Left lobe of liver (tissue), 2 donors: ENCODE results near the gene TAF4. TPM values are rescaled to one million over a fixed set of nuclear protein-coding genes. Genes with fewer than 3 reads are reported as not detected.
"Not testable (repeated sequence)": the region's sequence is repeated elsewhere in the genome, so short reads cannot be mapped to it uniquely, and the experiment has no call there.

Source experiments
- ATAC-seq: fragments of 200-7000 bp; cut with Tn5 transposase; one replicate; pipeline ENCODE4 v1.9.1; 2020; ENCODE audit warnings: mild to moderate bottlenecking, moderate library complexity
- DNase-seq: peaks from one replicate; pipeline ENCODE4 v3.0.0-alpha.2; 2020; ENCODE audit warnings: low spot score
- total RNA-seq: library from RNA; stranded (reverse); gene quantifications from one replicate; pipeline ENCODE4 v1.2.1, GENCODE V29; 2021
- donor health status: DM: no; HTN: no; CAD: no; lungs with moderate emphysema.
- donor health status: DM: no; HTN: yes; CAD: no.

TAF4 gene
- total RNA-seq, 1 donor from 2014 or later, result 11.3 TPM

GRCh38 chr20:61981691-61982090, 84.0 kb downstream of the TAF4 start:
- not testable (repeated sequence) for DNase-seq

GRCh38 chr20:61980647-61981583, 84.8 kb downstream of the TAF4 start:
- DNase-seq, result peak; percentile 68
- ATAC-seq, result peak; percentile 91

More at GRCh38 chr20:61981691-61982090, 84.0 kb downstream of the TAF4 start:
- not testable (repeated sequence) for ATAC-seq

GRCh38 chr20:61979701-61980635, 85.7 kb downstream of the TAF4 start:
- DNase-seq (no peak), ATAC-seq (no peak)

DNA sequence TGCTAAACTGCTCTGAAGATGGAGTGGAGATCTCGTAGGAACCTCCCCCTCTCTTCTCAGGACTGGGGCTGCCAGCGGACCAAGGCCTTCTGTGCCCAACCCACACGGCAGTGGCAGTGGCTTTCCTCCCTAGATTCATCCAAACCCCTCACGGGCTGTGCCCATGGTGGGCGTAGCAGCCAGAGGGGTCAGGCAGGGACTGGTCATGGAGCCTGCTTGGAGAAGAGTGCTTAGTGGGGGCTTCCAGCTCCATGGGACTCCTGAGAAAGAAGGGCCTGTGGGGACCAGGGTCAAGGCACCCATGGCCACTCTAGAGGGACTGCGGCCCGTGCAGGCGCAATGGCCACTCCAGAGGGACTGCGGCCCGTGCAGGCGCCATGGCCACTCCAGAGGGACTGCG, 86.6 kb downstream of the TAF4 start:
- DNase-seq (no peak), ATAC-seq (no peak)

- no peak for ATAC-seq
Observed at GRCh38 chr20:61978491-61978890, 87.2 kb downstream of the TAF4 start.

GRCh38 chr20:61977419-61977786, 88.3 kb downstream of the TAF4 start:
- DNase-seq (no peak), ATAC-seq (no peak)

More at GRCh38 chr20:61978491-61978890, 87.2 kb downstream of the TAF4 start:
- DNase-seq, result no peak

GRCh38 chr20:61976644-61977418, 88.8 kb downstream of the TAF4 start:
- no peak for DNase-seq

GRCh38 chr20:61976263-61976643, 89.4 kb downstream of the TAF4 start:
- no peak for DNase-seq
- peak; percentile 15 for ATAC-seq

More at GRCh38 chr20:61976644-61977418, 88.8 kb downstream of the TAF4 start:
- ATAC-seq, result no peak

- ATAC-seq (no peak), DNase-seq (no peak)
Observed at GRCh38 chr20:61975407-61976129, 90.1 kb downstream of the TAF4 start.

- no peak for ATAC-seq
- no peak for DNase-seq
Observed at GRCh38 chr20:61974357-61974665, 91.4 kb downstream of the TAF4 start.

GRCh38 chr20:61973515-61974356, 91.9 kb downstream of the TAF4 start:
- DNase-seq (no peak), ATAC-seq (no peak)

DNA sequence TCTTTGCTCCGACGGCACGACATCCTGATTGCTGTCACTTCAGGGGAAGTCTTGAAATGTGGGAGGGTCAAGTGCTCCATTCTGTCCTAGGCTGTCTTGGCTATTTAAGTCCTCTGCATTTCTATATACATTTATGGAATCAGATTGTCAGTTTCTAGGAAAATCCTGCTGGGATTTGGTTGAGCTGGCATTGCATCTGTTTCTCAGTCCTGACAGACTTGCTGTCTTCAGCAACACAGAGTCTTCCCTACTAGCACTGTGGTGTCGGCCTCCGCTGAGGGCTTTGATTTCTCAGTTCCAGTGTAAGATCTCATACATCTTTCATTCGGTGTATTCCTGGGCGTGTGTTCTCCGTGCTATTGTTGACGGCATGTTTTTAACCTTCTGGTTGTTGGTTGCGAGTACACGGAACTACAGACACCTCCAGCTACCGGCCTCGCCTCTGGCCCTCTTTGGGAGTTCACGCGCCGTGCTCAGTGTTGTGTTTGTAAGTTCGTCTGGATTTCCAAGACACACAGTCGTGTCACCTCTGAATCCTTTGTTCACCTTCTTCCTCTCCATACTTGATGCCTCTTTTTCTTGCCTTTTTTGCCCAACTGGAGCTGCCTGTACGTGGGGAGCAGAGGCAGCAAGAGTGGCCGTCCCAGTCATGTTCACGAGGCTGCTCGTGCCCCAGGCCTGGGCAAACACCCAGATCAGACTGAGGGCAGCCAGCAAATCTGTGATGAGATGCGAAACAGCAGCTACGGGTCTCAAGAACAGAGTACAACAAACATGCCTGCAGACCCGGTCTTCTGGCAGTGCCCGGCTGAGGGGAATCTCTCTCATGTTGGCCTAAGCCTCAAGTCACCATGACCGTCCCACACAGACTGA, 92.8 kb downstream of the TAF4 start:
- DNase-seq (no peak), ATAC-seq (no peak)

DNA sequence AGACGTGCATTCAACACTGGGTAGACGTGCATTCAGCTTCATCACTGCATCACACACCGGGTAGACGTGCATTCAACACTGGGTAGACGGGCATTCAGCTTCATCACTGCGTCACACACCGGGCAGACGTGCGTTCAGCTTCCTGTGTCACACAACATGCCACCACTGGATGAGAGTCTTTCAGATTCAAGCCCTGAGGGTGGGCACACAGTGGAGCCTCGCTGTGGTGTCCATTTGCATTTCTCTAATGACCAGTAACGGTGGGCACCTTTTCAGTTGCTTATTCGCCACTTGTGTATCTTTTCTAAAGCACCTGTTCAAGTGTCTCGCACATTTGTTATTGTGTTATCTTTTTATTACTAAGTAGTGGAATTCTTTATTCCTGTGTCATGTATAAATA, 94.1 kb downstream of the TAF4 start:
- ATAC-seq, DNase-seq: not testable (repeated sequence)

- ATAC-seq, result no peak
- DNase-seq, result no peak
Observed at GRCh38 chr20:61970357-61970756, 95.3 kb downstream of the TAF4 start.

DNA sequence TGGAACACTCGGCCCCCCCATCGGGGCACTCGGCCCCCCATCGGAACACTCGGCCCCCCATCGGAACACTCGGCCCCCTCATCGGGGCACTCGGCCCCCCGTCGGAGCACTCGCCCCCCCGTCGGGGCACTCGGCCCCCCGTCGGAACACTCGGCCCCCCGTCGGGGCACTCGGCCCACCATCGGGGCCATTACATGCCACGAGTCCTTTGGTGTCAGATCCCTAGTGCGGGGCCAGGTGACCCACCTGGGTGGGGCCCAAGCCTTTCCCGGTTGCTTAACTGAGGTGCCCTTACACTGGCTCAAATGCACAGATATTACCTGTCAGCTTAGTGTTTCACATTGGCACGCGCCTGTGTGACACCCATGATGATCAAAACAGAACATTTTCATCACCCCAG, 95.9 kb downstream of the TAF4 start:
- ATAC-seq (no peak), DNase-seq (no peak)

- ATAC-seq, result no peak
- no peak for DNase-seq
Observed at GRCh38 chr20:61968932-61969331, 96.7 kb downstream of the TAF4 start.

DNA sequence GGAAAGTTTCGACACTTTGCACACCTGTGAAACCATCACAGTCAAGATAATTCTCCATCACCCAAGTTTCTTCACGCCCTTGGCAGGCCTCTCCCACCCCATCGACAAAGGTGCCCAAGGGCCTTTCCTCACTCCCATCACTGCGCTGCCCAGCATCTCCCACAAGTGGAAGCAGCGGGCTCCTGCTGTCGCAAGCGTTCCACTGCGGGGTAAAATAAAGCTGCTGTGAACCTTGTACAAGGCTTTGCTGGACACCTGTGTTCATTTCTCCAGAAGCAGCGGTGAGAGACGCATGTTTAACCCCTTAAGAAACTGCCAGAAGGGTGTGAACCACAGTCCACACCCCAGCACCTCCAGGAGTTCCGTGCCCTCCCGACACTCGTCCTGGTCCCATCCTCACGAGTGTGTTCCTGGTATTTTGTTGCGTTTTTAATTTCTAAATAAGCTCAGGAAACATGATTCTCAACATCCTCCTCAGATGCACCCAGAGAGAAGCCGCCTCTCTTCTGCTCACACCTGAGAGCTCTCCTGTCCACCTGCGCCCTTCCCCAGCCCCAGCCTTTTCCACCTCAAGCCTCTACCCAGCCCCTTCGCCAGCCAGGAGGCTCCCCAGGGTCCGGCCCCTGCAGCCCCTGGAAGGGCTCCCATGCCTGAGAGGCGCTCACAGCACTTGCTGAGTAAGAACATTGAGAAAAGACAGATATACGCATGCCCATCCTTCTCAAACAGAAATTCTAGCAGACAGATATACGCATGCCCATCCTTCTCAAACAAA, 97.5 kb downstream of the TAF4 start:
- no peak for ATAC-seq
- no peak for DNase-seq

- DNase-seq, result no peak
Observed at GRCh38 chr20:61967300-61967699, 98.4 kb downstream of the TAF4 start.

More at GRCh38 chr20:61967300-61967699, 98.4 kb downstream of the TAF4 start:
- ATAC-seq, result no peak
